IMR-90 (cell line): Measurements from ENCODE around the gene NFYC. TPM values are rescaled to one million over a fixed set of nuclear protein-coding genes. Genes with fewer than 3 reads are reported as not detected.

Source experiments
- ATAC-seq: fragments of 200-7000 bp; cut with Tn5 transposase; 2 replicates; pipeline ENCODE4 v1.9.1; 2020; ENCODE audit warnings: low read depth, mild to moderate bottlenecking, moderate library complexity
- BruUV-seq: library from RNA; stranded (reverse); fragments of 400-500 nt; replicated peaks from 2 replicates; lab custom pipeline; 2021; lab: Mats Ljungman, UMichigan
- CTCF ChIA-PET: fragments of 300-600 bp; formaldehyde crosslinking; extraction: SDS; loops from one replicate; lab custom pipeline; 2021; ENCODE audit warnings: antibody characterized with exemption; lab: Yijun Ruan, JAX
- POLR2A ChIA-PET: fragments of 300-600 bp; sonication (Branson Sonifier 250); formaldehyde crosslinking; loops from one replicate; lab custom pipeline; 2022; ENCODE audit warnings: antibody characterized with exemption; ENCODE audit not compliant: unreplicated experiment; lab: Charles Lee
- DNase-seq: peaks from one replicate; pipeline ENCODE4 v3.0.0; 2013
- H2AFZ ChIP-seq: replicated peaks from 2 replicates; pipeline ENCODE3; 2013; ENCODE audit warnings: low read length, mild to moderate bottlenecking; ENCODE audit not compliant: poor library complexity
- H2AK5ac ChIP-seq: 2 replicates; pipeline ENCODE4 v1.6.1; 2013; ENCODE audit warnings: low read depth, low read length, inconsistent platforms
- H2AK9ac ChIP-seq: replicated peaks from 2 replicates; pipeline ENCODE3; 2013; ENCODE audit warnings: mild to moderate bottlenecking, low read depth, low read length, moderate library complexity; ENCODE audit not compliant: poor library complexity
- H2BK120ac ChIP-seq: 2 replicates; pipeline ENCODE4 v1.6.1; 2013; ENCODE audit warnings: low read depth, low read length, inconsistent platforms
- H2BK15ac ChIP-seq: 3 replicates; pipeline ENCODE4 v1.6.1; 2013; ENCODE audit warnings: low read depth, low read length, inconsistent platforms
- H2BK20ac ChIP-seq: 2 replicates; pipeline ENCODE4 v1.6.1; 2013; ENCODE audit warnings: low read depth, mild to moderate bottlenecking, inconsistent platforms, low read length, moderate library complexity
- H2BK5ac ChIP-seq: 2 replicates; pipeline ENCODE4 v1.6.1; 2013; ENCODE audit warnings: mild to moderate bottlenecking, low read depth, low read length, inconsistent platforms; ENCODE audit not compliant: poor library complexity, severe bottlenecking
- H3K14ac ChIP-seq: replicated peaks from 2 replicates; pipeline ENCODE4 v1.6.1; 2013; ENCODE audit warnings: low read depth, low read length, inconsistent platforms
- H3K18ac ChIP-seq: 2 replicates; pipeline ENCODE4 v1.6.1; 2013; ENCODE audit warnings: low read depth, low read length, control low read depth
- H3K23ac ChIP-seq: 2 replicates; pipeline ENCODE4 v1.6.1; 2013; ENCODE audit warnings: low read depth, low read length, inconsistent platforms
- H3K27ac ChIP-seq: 2 replicates; pipeline ENCODE4 v1.5.1; 2013; ENCODE audit warnings: mild to moderate bottlenecking, control low read depth, low read length; ENCODE audit not compliant: insufficient read depth
- H3K27me3 ChIP-seq: 2 replicates; pipeline ENCODE4 v1.6.1; 2013; ENCODE audit warnings: low read length; ENCODE audit not compliant: control insufficient read depth, insufficient read depth
- H3K36me3 ChIP-seq: 2 replicates; pipeline ENCODE4 v1.6.1; 2013; ENCODE audit warnings: low read length, mixed read lengths; ENCODE audit not compliant: control insufficient read depth, insufficient read depth
- H3K4ac ChIP-seq: 2 replicates; pipeline ENCODE4 v1.6.1; 2013; ENCODE audit warnings: low read depth, low read length, inconsistent platforms
- H3K4me1 ChIP-seq: 2 replicates; pipeline ENCODE4 v1.6.1; 2013; ENCODE audit warnings: low read length, mixed read lengths; ENCODE audit not compliant: control insufficient read depth, insufficient read depth
- H3K4me2 ChIP-seq: 2 replicates; pipeline ENCODE4 v1.6.1; 2013; ENCODE audit warnings: low read depth, mild to moderate bottlenecking, control low read depth, low read length, moderate library complexity
- H3K4me3 ChIP-seq: 2 replicates; pipeline ENCODE4 v1.5.1; 2013; ENCODE audit warnings: low read depth, mild to moderate bottlenecking, control low read depth, low read length, moderate library complexity; ENCODE audit not compliant: insufficient read depth
- H3K56ac ChIP-seq: 2 replicates; pipeline ENCODE4 v1.6.1; 2013; ENCODE audit warnings: low read length, inconsistent platforms; ENCODE audit not compliant: insufficient read depth; ENCODE audit errors: extremely low read depth
- H3K79me1 ChIP-seq, 2 experiments: 2 replicates each; pipeline ENCODE4 v1.6.1; 2013; ENCODE audit warnings: low read length in 2 of 2, inconsistent platforms in 1 of 2, low read depth in 1 of 2
- H3K9ac ChIP-seq: 2 replicates; pipeline ENCODE4 v1.6.1; 2013; ENCODE audit warnings: low read depth, low read length, control low read depth
- H3K9me1 ChIP-seq: 2 replicates; pipeline ENCODE4 v1.6.1; 2013; ENCODE audit warnings: low read length, inconsistent platforms; ENCODE audit not compliant: insufficient read depth
- H3K9me3 ChIP-seq: 2 replicates; pipeline ENCODE4 v1.6.1; 2013; ENCODE audit warnings: low read length; ENCODE audit not compliant: control insufficient read depth, insufficient read depth
- H4K20me1 ChIP-seq: 2 replicates; pipeline ENCODE4 v1.6.1; 2013; ENCODE audit warnings: low read length, inconsistent platforms; ENCODE audit not compliant: insufficient read depth
- H4K5ac ChIP-seq: 2 replicates; pipeline ENCODE4 v1.6.1; 2013; ENCODE audit warnings: mild to moderate bottlenecking, low read depth, low read length, control low read depth
- H4K8ac ChIP-seq, 2 experiments: 2 replicates each; pipeline ENCODE4 v1.6.1; 2013; ENCODE audit warnings: low read depth in 2 of 2, low read length in 2 of 2, control low read depth in 1 of 2, inconsistent platforms in 1 of 2
- H4K91ac ChIP-seq: 2 replicates; pipeline ENCODE4 v1.6.1; 2013; ENCODE audit warnings: low read depth, low read length, inconsistent platforms; ENCODE audit not compliant: insufficient read depth
- BHLHE40 ChIP-seq: fragments of 150-350 bp; IDR thresholded peaks from 2 replicates; pipeline ENCODE4 v1.6.1; 2016; ENCODE audit warnings: mild to moderate bottlenecking, low read depth, low read length
- CEBPB ChIP-seq: IDR thresholded peaks from 2 replicates; pipeline ENCODE4 v1.6.1; 2012; ENCODE audit warnings: low read depth, low read length, improper control_type of control experiment
- CHD1 ChIP-seq: IDR thresholded peaks from 2 replicates; pipeline ENCODE4 v1.6.1; 2012; ENCODE audit warnings: low read depth, low read length, improper control_type of control experiment
- FOS ChIP-seq: fragments of 150-350 bp; IDR thresholded peaks from 2 replicates; pipeline ENCODE4 v1.6.1; 2016; ENCODE audit warnings: low read depth, low read length
- MAFK ChIP-seq: IDR thresholded peaks from 2 replicates; pipeline ENCODE4 v1.6.1; 2012; ENCODE audit warnings: low read depth, low read length, improper control_type of control experiment
- MAZ ChIP-seq: IDR thresholded peaks from 2 replicates; pipeline ENCODE4 v1.6.1; 2012; ENCODE audit warnings: low read depth, mild to moderate bottlenecking, low read length, improper control_type of control experiment, moderate library complexity, borderline replicate concordance
- MXI1 ChIP-seq: IDR thresholded peaks from 2 replicates; pipeline ENCODE4 v1.6.1; 2012; ENCODE audit warnings: low read depth, mild to moderate bottlenecking, low read length, moderate library complexity, borderline replicate concordance
- NFE2L2 ChIP-seq: fragments of 150-350 bp; IDR thresholded peaks from 2 replicates; pipeline ENCODE4 v1.6.1; 2016; ENCODE audit warnings: low read depth, mild to moderate bottlenecking, low read length
- POLR2A ChIP-seq: IDR thresholded peaks from 2 replicates; pipeline ENCODE4 v1.6.1; 2012; ENCODE audit warnings: mild to moderate bottlenecking, low read depth, low read length
- RAD21 ChIP-seq: IDR thresholded peaks from 2 replicates; pipeline ENCODE4 v1.6.1; 2012; ENCODE audit warnings: low read length, improper control_type of control experiment
- RCOR1 ChIP-seq: IDR thresholded peaks from 2 replicates; pipeline ENCODE4 v1.6.1; 2012; ENCODE audit warnings: mild to moderate bottlenecking, low read length, improper control_type of control experiment; ENCODE audit not compliant: insufficient replicate concordance
- RFX5 ChIP-seq: IDR thresholded peaks from 2 replicates; pipeline ENCODE4 v1.8.0; 2012; ENCODE audit warnings: low read depth, mild to moderate bottlenecking, low read length, moderate library complexity
- SMC3 ChIP-seq: fragments of 150-350 bp; IDR thresholded peaks from 2 replicates; pipeline ENCODE4 v1.6.1; 2016; ENCODE audit warnings: low read depth, mild to moderate bottlenecking, antibody characterized with exemption, low read length, moderate library complexity
- USF2 ChIP-seq: fragments of 150-350 bp; IDR thresholded peaks from 2 replicates; pipeline ENCODE4 v1.6.1; 2017; ENCODE audit warnings: mild to moderate bottlenecking, antibody characterized with exemption, low read length, low read depth
- WGBS, 2 experiments: methylation state at CpG; one replicate each; pipeline versions ENCODE4 v1.1.5 to v1.1.7; 2013; ENCODE audit warnings: missing lambda C conversion rate in 2 of 2; ENCODE audit not compliant: insufficient read length in 1 of 2; ENCODE audit errors: extremely low coverage in 2 of 2; 5-methylcytosine and 5-hydroxymethylcytosine counted together
- dilution Hi-C: fragments of 300-500 bp; cut with HindIII; formaldehyde crosslinking; loops from one replicate; pipeline ENCODE4 v1.14.3; 2018; ENCODE audit warnings: low sequenced_read_pairs; ENCODE audit not compliant: unreplicated experiment
- in situ Hi-C: fragments of 300-500 bp; cut with MboI; formaldehyde crosslinking; loops from 3 replicates; pipeline ENCODE4 v1.14.3; 2019; ENCODE audit warnings: low sequenced_read_pairs, inconsistent platforms, mixed read lengths
- intact Hi-C: fragments of 100-400 bp; cut with micrococcal nuclease; formaldehyde crosslinking; loops from 2 replicates; pipeline ENCODE4 v1.10.0; 2022
- polyA plus RNA-seq, 3 experiments: library from polyadenylated mRNA; depleted of rRNA; stranded (reverse); fragments of >200 nt; gene quantifications; 2 replicates each; pipeline ENCODE4 v1.2.3, GENCODE V29; 2012; ENCODE audit warnings: low replicate concordance in 1 of 3
- total RNA-seq: library from RNA; depleted of rRNA; stranded (reverse); fragments of >200 nt; gene quantifications from 2 replicates; pipeline ENCODE4 v1.2.3, GENCODE V29; 2012
- TF ChIP-seq, protein P1 (sequence below): conservative IDR thresholded peaks from 2 replicates; pipeline ENCODE4 v1.5.1; 2012; ENCODE audit warnings: mild to moderate bottlenecking, low read depth, low read length, improper control_type of control experiment
- TF ChIP-seq, protein P2 (sequence below): fragments of 150-350 bp; IDR thresholded peaks from 2 replicates; pipeline ENCODE4 v1.6.1; 2016; ENCODE audit warnings: low read depth, mild to moderate bottlenecking, low read length, moderate library complexity, borderline replicate concordance

NFYC gene
- total and polyA plus RNA-seq, 2 of the 4 experiments (the other 2 are of a cell fraction) = 45.2 to 62.2 TPM

DNA sequence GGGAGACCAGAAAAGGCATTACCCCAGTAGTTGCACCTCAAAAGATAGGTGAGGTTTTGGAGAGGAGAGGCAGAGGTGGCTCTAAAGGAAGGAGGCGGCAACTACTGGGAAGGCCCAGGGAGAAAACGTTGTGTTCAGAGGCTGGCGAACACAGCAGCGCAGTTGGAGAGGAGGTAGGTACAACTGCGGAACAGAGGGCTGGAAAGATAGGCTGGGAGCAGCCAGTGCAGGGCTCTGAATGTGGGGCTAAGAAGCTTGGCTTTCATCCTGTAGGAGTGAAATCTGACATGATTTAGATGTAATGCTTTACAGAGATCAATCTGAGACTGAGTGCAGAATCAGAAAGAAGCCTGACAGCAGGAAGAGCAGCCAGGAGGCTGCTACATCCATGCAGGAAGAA, 39.0 kb upstream of the NFYC start:
- Histone ChIP-seq H3K14ac (no peak overlapping the region), H3K27me3 (peaks cover 37% of the 10 kb centered on the region), H3K36me3 (no peaks in the 10 kb centered on the region), H3K56ac (no peak overlapping the region), H2BK15ac (no peak overlapping the region), H4K91ac (no peak overlapping the region), H3K79me1 (no peaks in the 10 kb centered on the region), H3K4me2 (no peak overlapping the region), H3K4me3 (no peak overlapping the region), H3K9me1 (peaks cover 6% of the 10 kb centered on the region; the same call in 1 of the 2 replicates), H3K9ac (no peak overlapping the region), H4K20me1 (no peaks in the 10 kb centered on the region), H2BK5ac (no peak overlapping the region), H4K8ac (no peak overlapping the region), H2BK20ac (no peak overlapping the region), H2AK5ac (no peak overlapping the region), H2BK120ac (no peak overlapping the region), H3K27ac (no peak overlapping the region), H3K9me3 (no peaks in the 10 kb centered on the region), H3K18ac (no peak overlapping the region), H3K4me1 (no peaks in the 10 kb centered on the region), H3K4ac (no peak overlapping the region), H4K5ac (no peak overlapping the region), H3K23ac (no peak overlapping the region), H2AK9ac (no peak overlapping the region), H2AFZ (no peak overlapping the region)
- TF ChIP-seq USF2 = no peak
- no peak for TF ChIP-seq FOS
- no peak for TF ChIP-seq POLR2A
- no peak for TF ChIP-seq RFX5
- TF ChIP-seq, protein P1, sequence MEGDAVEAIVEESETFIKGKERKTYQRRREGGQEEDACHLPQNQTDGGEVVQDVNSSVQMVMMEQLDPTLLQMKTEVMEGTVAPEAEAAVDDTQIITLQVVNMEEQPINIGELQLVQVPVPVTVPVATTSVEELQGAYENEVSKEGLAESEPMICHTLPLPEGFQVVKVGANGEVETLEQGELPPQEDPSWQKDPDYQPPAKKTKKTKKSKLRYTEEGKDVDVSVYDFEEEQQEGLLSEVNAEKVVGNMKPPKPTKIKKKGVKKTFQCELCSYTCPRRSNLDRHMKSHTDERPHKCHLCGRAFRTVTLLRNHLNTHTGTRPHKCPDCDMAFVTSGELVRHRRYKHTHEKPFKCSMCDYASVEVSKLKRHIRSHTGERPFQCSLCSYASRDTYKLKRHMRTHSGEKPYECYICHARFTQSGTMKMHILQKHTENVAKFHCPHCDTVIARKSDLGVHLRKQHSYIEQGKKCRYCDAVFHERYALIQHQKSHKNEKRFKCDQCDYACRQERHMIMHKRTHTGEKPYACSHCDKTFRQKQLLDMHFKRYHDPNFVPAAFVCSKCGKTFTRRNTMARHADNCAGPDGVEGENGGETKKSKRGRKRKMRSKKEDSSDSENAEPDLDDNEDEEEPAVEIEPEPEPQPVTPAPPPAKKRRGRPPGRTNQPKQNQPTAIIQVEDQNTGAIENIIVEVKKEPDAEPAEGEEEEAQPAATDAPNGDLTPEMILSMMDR = no peak
- TF ChIP-seq MAZ = no peak
- no peak for TF ChIP-seq RCOR1
- no peak for TF ChIP-seq MXI1
- TF ChIP-seq BHLHE40 = no peak
- TF ChIP-seq, protein P2, sequence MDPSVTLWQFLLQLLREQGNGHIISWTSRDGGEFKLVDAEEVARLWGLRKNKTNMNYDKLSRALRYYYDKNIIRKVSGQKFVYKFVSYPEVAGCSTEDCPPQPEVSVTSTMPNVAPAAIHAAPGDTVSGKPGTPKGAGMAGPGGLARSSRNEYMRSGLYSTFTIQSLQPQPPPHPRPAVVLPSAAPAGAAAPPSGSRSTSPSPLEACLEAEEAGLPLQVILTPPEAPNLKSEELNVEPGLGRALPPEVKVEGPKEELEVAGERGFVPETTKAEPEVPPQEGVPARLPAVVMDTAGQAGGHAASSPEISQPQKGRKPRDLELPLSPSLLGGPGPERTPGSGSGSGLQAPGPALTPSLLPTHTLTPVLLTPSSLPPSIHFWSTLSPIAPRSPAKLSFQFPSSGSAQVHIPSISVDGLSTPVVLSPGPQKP = no peak
- TF ChIP-seq CHD1 = no peak
- TF ChIP-seq SMC3 = no peak
- no peak for TF ChIP-seq RAD21
- TF ChIP-seq NFE2L2 = no peak
- TF ChIP-seq CEBPB = no peak
- no peak for TF ChIP-seq MAFK
- no peak for DNase-seq
- no peak for ATAC-seq
- no TSS peak for BruUV-seq
- ChIA-PET POLR2A (no interaction called here), CTCF (no interaction called here)
- intact Hi-C loops (no loop called here), dilution Hi-C loops (no loop called here), in situ Hi-C loops (no loop called here)
- WGBS, 2 experiments = 89% methylated on average over 4 of the region's 5 CpGs; no CpG with 5 or more reads in 1 of the 2 experiments
